Glutamatergic neuron (in vitro differentiated cells): ENCODE measurements around the gene PHRF1. TPM values are rescaled to one million over a fixed set of nuclear protein-coding genes. Genes with fewer than 3 reads are reported as not detected.
A peak's percentile ranks its signal among the peaks of the same experiment; 100 is the strongest.

ENCODE experiments used
- DNase-seq: peaks from one replicate; pipeline ENCODE4 v3.0.0; 2022
- H3K27ac Mint-ChIP-seq: one replicate; pipeline ENCODE4 v1.8.0; 2020; ENCODE audit warnings: mild to moderate bottlenecking, mixed read lengths, inconsistent platforms; ENCODE audit not compliant: unreplicated experiment
- H3K27me3 Mint-ChIP-seq: one replicate; pipeline ENCODE4 v1.8.0; 2020; ENCODE audit warnings: mild to moderate bottlenecking, moderate library complexity, mixed read lengths, inconsistent platforms; ENCODE audit not compliant: unreplicated experiment
- H3K36me3 Mint-ChIP-seq: one replicate; pipeline ENCODE4 v1.8.0; 2020; ENCODE audit warnings: mild to moderate bottlenecking, mixed read lengths, inconsistent platforms; ENCODE audit not compliant: unreplicated experiment
- H3K4me1 Mint-ChIP-seq: one replicate; pipeline ENCODE4 v1.8.0; 2020; ENCODE audit warnings: mild to moderate bottlenecking, low read depth, mixed read lengths, inconsistent platforms; ENCODE audit not compliant: unreplicated experiment
- H3K4me3 Mint-ChIP-seq: one replicate; pipeline ENCODE4 v1.8.0; 2020; ENCODE audit warnings: mild to moderate bottlenecking, mixed read lengths, inconsistent platforms; ENCODE audit not compliant: unreplicated experiment
- H3K9me3 Mint-ChIP-seq: one replicate; pipeline ENCODE4 v1.8.0; 2020; ENCODE audit warnings: mild to moderate bottlenecking, moderate library complexity, mixed read lengths, inconsistent platforms; ENCODE audit not compliant: unreplicated experiment
- total RNA-seq: library from RNA; stranded (reverse); fragmentation: NEBNext Ultra II Directional; extraction: Animal tissue kit (Norgen Biotek cat#: 25700); gene quantifications from one replicate; pipeline ENCODE4 v1.2.1, GENCODE V29; 2021; ENCODE audit not compliant: unreplicated experiment
- TF ChIP-seq, protein P1 (sequence below): fragments of 200-600 bp; sonication (generic); IDR thresholded peaks from one replicate; pipeline ENCODE4 v1.5.0; 2021; ENCODE audit not compliant: partially characterized antibody, unreplicated experiment

Gene PHRF1
- total RNA-seq, 1 donor from 2014 or later: 41.6 TPM

DNA sequence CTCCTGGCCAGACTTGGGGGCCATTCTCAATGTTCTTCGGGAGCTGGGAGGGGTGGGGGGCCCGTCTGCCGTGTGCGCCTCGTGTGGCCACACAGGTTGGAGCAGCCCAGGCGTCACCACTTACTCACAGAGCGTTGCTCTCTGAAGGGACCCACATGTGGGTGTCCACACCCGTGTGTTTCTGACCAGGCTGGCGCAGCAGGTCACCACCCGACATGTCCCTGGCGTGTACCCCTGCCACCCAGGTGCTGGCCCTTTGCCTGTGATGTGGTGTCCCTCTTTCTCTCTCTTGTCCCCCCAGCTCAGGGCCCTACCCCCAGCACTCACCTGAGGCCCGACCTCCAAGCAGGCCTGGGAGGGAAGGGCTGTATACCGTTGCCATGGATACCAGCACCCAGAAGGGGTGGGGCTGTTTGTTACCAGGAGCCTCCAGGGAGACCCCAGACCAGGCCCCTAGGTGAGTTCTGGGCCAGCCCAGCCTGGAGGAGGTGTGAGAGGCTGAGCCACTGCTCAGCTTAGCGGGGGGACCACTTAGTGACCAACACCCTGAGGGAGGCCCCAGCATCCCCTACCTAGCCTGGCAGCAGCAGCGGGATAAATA, 17.1 kb upstream of the PHRF1 start:
- TF ChIP-seq, protein P1, sequence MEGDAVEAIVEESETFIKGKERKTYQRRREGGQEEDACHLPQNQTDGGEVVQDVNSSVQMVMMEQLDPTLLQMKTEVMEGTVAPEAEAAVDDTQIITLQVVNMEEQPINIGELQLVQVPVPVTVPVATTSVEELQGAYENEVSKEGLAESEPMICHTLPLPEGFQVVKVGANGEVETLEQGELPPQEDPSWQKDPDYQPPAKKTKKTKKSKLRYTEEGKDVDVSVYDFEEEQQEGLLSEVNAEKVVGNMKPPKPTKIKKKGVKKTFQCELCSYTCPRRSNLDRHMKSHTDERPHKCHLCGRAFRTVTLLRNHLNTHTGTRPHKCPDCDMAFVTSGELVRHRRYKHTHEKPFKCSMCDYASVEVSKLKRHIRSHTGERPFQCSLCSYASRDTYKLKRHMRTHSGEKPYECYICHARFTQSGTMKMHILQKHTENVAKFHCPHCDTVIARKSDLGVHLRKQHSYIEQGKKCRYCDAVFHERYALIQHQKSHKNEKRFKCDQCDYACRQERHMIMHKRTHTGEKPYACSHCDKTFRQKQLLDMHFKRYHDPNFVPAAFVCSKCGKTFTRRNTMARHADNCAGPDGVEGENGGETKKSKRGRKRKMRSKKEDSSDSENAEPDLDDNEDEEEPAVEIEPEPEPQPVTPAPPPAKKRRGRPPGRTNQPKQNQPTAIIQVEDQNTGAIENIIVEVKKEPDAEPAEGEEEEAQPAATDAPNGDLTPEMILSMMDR: no peak
- Mint-ChIP-seq H3K9me3 (peaks cover 6% of the 10 kb centered on the region), H3K4me3 (no peak overlapping the region), H3K4me1 (no peaks in the 10 kb centered on the region), H3K36me3 (no peaks in the 10 kb centered on the region), H3K27me3 (peaks cover 4% of the 10 kb centered on the region), H3K27ac (no peak overlapping the region)
- DNase-seq: no peak

DNA sequence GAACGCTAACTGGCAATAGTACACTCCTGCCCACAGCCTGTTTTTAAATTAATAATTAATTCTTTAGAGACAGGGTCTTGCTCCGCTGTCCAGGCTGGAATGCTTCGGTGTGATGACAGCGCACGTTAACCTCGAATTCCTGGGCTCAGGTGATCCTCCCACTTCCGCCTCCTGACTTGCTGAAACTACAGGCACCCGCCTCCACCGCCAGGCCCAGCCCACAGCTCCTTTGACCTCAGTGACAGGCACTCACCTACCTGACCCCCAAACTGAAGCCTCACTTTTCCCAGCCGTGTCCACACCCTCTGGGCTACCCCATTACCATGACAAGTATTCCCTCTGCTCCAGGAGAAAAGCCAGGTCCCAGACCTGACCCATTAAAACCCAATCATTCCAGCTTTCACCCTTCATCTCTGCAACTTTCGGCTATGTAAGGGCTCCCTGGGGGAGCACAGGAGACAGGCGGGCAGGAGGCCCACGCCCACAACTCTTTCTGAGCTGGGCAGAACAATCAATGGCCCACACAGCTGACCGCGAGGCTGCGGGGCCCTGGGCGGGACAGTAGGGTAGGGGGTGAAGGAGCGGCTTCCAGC, 16.5 kb upstream of the PHRF1 start:
- TF ChIP-seq, protein P1: no peak
- Mint-ChIP-seq H3K4me3 (peak overlapping the region; percentile 20), H3K4me1 (no peaks in the 10 kb centered on the region), H3K27me3 (peaks cover 7% of the 10 kb centered on the region), H3K9me3 (peaks cover 6% of the 10 kb centered on the region), H3K27ac (no peak overlapping the region), H3K36me3 (no peaks in the 10 kb centered on the region)
- DNase-seq: no peak

DNA sequence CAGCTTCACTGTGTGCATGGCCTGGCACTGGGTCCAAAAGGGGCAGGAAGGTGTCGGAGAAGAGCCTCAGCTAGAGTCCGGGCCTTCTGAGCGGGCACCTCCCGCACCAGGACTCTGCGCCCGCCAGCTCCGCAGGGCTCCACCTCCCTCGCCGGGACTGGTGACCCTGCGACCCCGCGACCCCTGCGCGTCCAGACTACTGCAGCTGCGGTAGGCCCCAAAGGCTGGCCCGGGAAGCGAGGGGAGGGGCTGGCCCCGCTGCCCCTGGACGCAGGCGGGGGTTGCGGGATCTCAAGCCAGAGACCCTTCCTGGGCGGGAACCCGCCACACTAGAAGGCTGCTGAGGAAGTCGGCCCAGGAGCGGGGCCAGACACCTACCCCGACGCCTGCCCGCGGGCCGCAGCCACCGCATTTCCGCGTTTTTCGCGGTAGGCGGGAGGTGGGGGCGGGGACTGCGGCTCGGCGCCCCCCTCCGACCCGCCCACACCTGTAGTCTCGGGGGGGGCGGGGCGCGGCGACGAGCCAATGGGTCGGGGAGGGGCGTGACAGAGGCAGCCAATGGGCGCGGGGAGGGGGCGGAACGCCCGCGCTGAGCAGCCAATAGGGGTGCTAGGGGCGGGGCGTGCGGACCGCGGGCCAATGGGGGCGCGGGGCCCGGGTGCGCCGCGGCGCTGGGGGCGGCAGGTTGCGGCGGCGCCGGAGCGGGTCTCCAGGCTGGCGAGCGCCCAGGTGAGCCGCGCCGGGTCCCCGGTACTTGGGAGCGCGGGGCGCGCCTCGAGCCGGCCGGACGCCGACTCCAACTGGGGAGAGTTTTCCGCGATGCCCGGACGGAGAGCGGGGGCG, 15.7 kb upstream of the PHRF1 start, which contains the start of the genes LMNTD2 and RASSF7:
TSS of gene LMNTD2 (minus strand) at position 434 of the 843 bp plus-strand sequence. CDS start at position 412, 22 bp downstream.
TSS of gene RASSF7 (plus strand) at position 666 of the 843 bp plus-strand sequence. CDS start 799 bp downstream, outside the sequence.
- Mint-ChIP-seq H3K9me3 (peaks cover 6% of the 10 kb centered on the region), H3K4me1 (no peaks in the 10 kb centered on the region), H3K4me3 (peak within 1 kb of the TSS; percentile 61), H3K27ac (no peak within 1 kb of the TSS), H3K27me3 (peaks cover 7% of the 10 kb centered on the region), H3K36me3 (no peaks in the 10 kb centered on the region)
- peak; percentile 96 for DNase-seq
- TF ChIP-seq, protein P1: no peak

DNA sequence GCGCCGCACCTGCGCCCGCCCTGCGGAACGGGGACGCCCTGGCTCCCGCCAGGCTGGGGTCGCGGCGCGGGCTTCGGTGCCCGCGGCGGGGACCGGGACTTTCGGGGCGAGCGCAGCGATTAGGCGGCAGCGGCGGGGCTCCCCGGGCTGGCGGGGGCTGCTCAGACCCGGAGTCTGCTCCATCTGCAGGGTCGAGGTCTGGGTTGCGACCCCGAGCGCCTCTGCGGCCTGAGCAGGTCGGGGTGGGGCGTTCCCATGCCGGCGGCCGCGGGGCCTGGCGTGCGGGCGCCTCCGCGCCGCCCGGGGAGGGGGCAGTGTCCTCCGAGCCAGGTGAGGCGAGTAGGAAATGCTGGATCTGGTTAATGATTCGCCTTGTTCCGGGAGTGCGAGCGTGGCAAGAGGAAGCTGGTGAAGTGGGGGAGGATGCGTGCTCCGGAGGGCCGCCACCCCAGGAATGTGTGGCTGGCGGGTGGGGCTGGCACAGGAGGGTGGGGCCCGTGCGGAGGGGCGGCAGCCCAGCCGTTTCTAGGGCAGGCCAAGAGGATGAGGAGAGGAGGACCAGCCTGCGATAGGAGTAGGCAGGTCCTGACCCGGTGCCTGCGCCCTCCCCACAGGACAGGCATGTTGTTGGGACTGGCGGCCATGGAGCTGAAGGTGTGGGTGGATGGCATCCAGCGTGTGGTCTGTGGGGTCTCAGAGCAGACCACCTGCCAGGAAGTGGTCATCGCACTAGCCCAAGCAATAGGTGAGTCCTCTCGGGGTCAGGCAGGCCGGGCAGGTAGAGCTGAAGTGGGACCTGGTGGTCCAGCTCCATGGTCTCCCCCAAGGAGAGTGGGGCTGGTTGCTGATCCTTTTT, 14.9 kb upstream of the PHRF1 start:
- H3K36me3 Mint-ChIP-seq: no peaks in the 10 kb centered on the region
- no peak overlapping the region for H3K27ac Mint-ChIP-seq
- peak overlapping the region; percentile 61 for H3K4me3 Mint-ChIP-seq
- peaks cover 6% of the 10 kb centered on the region for H3K9me3 Mint-ChIP-seq
- H3K27me3 Mint-ChIP-seq: peaks cover 7% of the 10 kb centered on the region
- DNase-seq: no peak
- TF ChIP-seq, protein P1: no peak
- H3K4me1 Mint-ChIP-seq: no peaks in the 10 kb centered on the region
